Measurements from ENCODE around the gene NRP2.

Gene NRP2

DNA sequence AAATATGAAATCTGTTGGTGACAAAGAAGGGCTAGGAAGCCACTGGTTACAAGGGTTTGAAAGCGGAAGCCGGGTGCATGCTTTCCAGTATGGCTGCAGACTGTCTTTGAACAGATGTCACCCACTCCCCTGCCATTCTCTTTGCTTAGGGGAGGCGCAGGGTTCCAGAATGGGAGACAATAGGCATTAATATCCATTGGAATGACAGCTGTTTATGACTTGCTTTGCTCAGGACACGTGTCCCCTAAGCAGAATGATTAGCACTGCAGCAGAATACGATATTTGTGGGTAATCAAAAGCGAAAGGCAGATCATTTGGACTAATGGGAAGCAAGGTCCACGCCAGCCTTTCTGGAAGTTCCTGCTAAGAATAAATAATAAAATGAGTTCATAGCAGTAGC lies 25.8 kb upstream of the NRP2 start:
- TF ChIP-seq TCF12 (IDR thresholded peaks at IDR 0.05; ENCODE audit: low read depth) (no peak), RAD21 (IDR thresholded peaks at IDR 0.05; ENCODE audit: low read depth) (no peak), TEAD4 (IDR thresholded peaks at IDR 0.05) (no peak), ZBTB7A (IDR thresholded peaks at IDR 0.05; ENCODE audit: low read depth) (no peak), YY1 (IDR thresholded peaks at IDR 0.05; ENCODE audit: low read depth) (no peak), CREB1 (IDR thresholded peaks at IDR 0.05; ENCODE audit: low read depth) (no peak), EP300 (IDR thresholded peaks at IDR 0.05; ENCODE audit: borderline replicate concordance) (no peak), EGR1 (IDR thresholded peaks at IDR 0.05) (no peak), NFIC (IDR thresholded peaks at IDR 0.05) (no peak)
- TF ChIP-seq, protein P1, sequence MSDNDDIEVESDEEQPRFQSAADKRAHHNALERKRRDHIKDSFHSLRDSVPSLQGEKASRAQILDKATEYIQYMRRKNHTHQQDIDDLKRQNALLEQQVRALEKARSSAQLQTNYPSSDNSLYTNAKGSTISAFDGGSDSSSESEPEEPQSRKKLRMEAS (IDR thresholded peaks at IDR 0.05): no peak
- TF ChIP-seq, protein P2, sequence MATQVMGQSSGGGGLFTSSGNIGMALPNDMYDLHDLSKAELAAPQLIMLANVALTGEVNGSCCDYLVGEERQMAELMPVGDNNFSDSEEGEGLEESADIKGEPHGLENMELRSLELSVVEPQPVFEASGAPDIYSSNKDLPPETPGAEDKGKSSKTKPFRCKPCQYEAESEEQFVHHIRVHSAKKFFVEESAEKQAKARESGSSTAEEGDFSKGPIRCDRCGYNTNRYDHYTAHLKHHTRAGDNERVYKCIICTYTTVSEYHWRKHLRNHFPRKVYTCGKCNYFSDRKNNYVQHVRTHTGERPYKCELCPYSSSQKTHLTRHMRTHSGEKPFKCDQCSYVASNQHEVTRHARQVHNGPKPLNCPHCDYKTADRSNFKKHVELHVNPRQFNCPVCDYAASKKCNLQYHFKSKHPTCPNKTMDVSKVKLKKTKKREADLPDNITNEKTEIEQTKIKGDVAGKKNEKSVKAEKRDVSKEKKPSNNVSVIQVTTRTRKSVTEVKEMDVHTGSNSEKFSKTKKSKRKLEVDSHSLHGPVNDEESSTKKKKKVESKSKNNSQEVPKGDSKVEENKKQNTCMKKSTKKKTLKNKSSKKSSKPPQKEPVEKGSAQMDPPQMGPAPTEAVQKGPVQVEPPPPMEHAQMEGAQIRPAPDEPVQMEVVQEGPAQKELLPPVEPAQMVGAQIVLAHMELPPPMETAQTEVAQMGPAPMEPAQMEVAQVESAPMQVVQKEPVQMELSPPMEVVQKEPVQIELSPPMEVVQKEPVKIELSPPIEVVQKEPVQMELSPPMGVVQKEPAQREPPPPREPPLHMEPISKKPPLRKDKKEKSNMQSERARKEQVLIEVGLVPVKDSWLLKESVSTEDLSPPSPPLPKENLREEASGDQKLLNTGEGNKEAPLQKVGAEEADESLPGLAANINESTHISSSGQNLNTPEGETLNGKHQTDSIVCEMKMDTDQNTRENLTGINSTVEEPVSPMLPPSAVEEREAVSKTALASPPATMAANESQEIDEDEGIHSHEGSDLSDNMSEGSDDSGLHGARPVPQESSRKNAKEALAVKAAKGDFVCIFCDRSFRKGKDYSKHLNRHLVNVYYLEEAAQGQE (IDR thresholded peaks at IDR 0.05; ENCODE audit: low read depth): no peak
- TF ChIP-seq, protein P3, sequence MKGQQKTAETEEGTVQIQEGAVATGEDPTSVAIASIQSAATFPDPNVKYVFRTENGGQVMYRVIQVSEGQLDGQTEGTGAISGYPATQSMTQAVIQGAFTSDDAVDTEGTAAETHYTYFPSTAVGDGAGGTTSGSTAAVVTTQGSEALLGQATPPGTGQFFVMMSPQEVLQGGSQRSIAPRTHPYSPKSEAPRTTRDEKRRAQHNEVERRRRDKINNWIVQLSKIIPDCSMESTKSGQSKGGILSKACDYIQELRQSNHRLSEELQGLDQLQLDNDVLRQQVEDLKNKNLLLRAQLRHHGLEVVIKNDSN (IDR thresholded peaks at IDR 0.05): no peak

DNA sequence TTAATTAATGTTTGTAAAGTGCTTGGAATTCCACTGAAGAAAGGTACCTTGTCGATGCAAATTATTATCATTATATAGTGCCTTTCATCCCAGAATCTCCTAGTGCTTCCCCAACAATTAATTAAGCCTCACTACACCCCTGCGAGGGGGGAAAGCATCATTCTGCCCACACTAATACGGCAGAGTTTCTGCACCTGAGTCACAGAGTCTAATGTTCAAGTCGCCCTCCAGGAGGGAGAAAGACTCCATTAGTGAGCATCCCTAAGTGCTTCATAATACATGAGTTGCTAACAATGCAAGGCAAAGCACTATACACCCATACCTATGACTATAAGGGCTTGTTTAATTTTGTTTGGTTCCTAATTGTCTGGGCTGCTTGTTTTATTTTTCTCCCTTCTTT lies 25.4 kb upstream of the NRP2 start:
- TF ChIP-seq TCF12 (IDR thresholded peaks at IDR 0.05; ENCODE audit: low read depth): no peak
- no peak for TF ChIP-seq EP300 (IDR thresholded peaks at IDR 0.05; ENCODE audit: borderline replicate concordance)
- TF ChIP-seq CREB1 (IDR thresholded peaks at IDR 0.05; ENCODE audit: low read depth): no peak
- TF ChIP-seq NFIC (IDR thresholded peaks at IDR 0.05): no peak
- no peak for TF ChIP-seq TAF1 (IDR thresholded peaks at IDR 0.05; ENCODE audit: low read depth)
- no peak for TF ChIP-seq CEBPB (IDR thresholded peaks at IDR 0.05)
- TF ChIP-seq TEAD4 (IDR thresholded peaks at IDR 0.05): no peak

DNA sequence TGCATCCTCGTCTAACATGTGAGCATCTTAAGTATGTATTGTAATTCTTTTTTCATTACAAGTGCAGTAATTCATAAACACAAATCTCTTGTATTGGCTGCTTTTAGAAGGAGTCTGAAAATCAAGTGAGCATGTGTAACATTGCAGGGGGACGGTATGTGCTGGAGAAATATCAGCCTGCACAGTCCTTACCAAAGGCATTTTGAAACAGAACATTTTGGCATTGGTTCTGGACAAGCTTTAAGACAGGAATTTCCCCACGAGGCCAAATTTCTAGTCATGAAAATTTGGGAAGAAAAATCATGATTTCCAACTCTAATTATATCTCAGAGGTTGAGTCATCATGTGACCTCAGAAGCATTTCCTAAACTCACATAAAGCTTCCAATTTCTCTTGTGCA lies 24.7 kb upstream of the NRP2 start:
- TF ChIP-seq NFIC (IDR thresholded peaks at IDR 0.05) (no peak), FOXM1 (IDR thresholded peaks at IDR 0.05; ENCODE audit: borderline replicate concordance, low read depth) (no peak), TAF1 (IDR thresholded peaks at IDR 0.05; ENCODE audit: low read depth) (no peak)

DNA sequence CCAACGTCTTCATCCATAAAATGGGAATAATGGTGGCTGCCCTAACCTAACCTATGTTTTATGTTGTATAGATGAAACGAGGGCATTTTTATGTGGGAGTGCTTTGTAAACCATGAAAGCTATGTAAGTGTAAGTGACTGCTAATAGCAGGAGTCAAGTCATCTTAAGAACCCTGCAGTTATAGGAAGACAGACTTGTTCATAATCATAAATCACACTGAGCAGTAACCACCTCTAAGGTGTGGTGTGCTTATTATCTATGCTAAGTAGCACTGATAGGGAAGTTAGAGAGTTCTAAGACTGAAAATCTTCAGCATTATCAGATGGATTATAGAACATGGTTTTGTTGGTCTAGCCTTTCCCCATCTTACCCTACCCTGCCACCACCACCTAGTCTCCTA lies 24.2 kb upstream of the NRP2 start:
- no peak for TF ChIP-seq TAF1 (IDR thresholded peaks at IDR 0.05; ENCODE audit: low read depth)
- TF ChIP-seq YY1 (IDR thresholded peaks at IDR 0.05; ENCODE audit: low read depth): no peak
- no peak for TF ChIP-seq CEBPB (IDR thresholded peaks at IDR 0.05)
- no peak for TF ChIP-seq TEAD4 (IDR thresholded peaks at IDR 0.05)
- TF ChIP-seq, protein P2 (IDR thresholded peaks at IDR 0.05; ENCODE audit: low read depth): no peak
- TF ChIP-seq CREB1 (IDR thresholded peaks at IDR 0.05; ENCODE audit: low read depth): no peak
- TF ChIP-seq EP300 (IDR thresholded peaks at IDR 0.05; ENCODE audit: borderline replicate concordance): no peak
- no peak for TF ChIP-seq EGR1 (IDR thresholded peaks at IDR 0.05)
- no peak for TF ChIP-seq NFIC (IDR thresholded peaks at IDR 0.05)
- TF ChIP-seq, protein P1 (IDR thresholded peaks at IDR 0.05): no peak
- TF ChIP-seq RAD21 (IDR thresholded peaks at IDR 0.05; ENCODE audit: low read depth): no peak
- TF ChIP-seq, protein P3 (IDR thresholded peaks at IDR 0.05): no peak
- no peak for TF ChIP-seq ZBTB7A (IDR thresholded peaks at IDR 0.05; ENCODE audit: low read depth)
- TF ChIP-seq FOXM1 (IDR thresholded peaks at IDR 0.05; ENCODE audit: borderline replicate concordance, low read depth): no peak
- no peak for TF ChIP-seq TCF12 (IDR thresholded peaks at IDR 0.05; ENCODE audit: low read depth)

DNA sequence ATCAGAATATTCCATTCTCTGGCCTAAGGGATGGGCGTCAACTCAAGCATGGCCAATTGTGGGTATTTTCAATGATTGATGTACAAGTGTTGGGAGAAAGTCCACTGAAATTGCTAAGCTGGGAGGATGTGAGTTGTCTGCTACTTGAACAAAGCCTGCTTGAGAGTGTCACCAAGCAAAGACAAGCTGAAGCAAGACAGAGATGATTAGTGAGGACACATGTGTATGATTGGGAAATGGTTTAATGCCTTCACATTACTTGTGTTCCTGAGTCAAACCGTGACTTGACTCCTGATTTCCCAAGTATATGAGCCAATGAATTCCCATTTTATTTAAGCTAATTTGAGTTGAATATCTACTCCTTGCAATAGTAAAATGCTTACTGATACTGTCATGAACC lies 23.7 kb upstream of the NRP2 start:
- TF ChIP-seq YY1 (IDR thresholded peaks at IDR 0.05; ENCODE audit: low read depth): no peak
- TF ChIP-seq EP300 (IDR thresholded peaks at IDR 0.05; ENCODE audit: borderline replicate concordance): no peak
- TF ChIP-seq EGR1 (IDR thresholded peaks at IDR 0.05): no peak
- no peak for TF ChIP-seq CEBPB (IDR thresholded peaks at IDR 0.05)
- TF ChIP-seq, protein P2 (IDR thresholded peaks at IDR 0.05; ENCODE audit: low read depth): no peak
- no peak for TF ChIP-seq TAF1 (IDR thresholded peaks at IDR 0.05; ENCODE audit: low read depth)
- TF ChIP-seq CREB1 (IDR thresholded peaks at IDR 0.05; ENCODE audit: low read depth): no peak
- TF ChIP-seq TEAD4 (IDR thresholded peaks at IDR 0.05): no peak
- TF ChIP-seq FOXM1 (IDR thresholded peaks at IDR 0.05; ENCODE audit: borderline replicate concordance, low read depth): no peak
- no peak for TF ChIP-seq RAD21 (IDR thresholded peaks at IDR 0.05; ENCODE audit: low read depth)
- TF ChIP-seq, protein P3 (IDR thresholded peaks at IDR 0.05): no peak
- no peak for TF ChIP-seq TCF12 (IDR thresholded peaks at IDR 0.05; ENCODE audit: low read depth)
- TF ChIP-seq ZBTB7A (IDR thresholded peaks at IDR 0.05; ENCODE audit: low read depth): no peak
- TF ChIP-seq, protein P1 (IDR thresholded peaks at IDR 0.05): no peak
